Neural progenitor cell (in vitro differentiated cells): ENCODE data around the gene CLCN6.

Experiments
- CTCF ChIP-seq: fragments of 200-600 bp; sonication (generic); IDR thresholded peaks from 2 replicates; pipeline ENCODE4 v1.5.1; 2017; ENCODE audit warnings: antibody characterized with exemption, mild to moderate bottlenecking
- EZH2 ChIP-seq: fragments of 200-600 bp; sonication (generic); IDR thresholded peaks from 2 replicates; pipeline ENCODE4 v1.6.1; 2017; ENCODE audit warnings: antibody characterized with exemption, mild to moderate bottlenecking, moderate library complexity

GRCh38 chr1:11757047-11757446 lies 48.9 kb upstream of the CLCN6 start:
- TF ChIP-seq CTCF, result no peak
- no peak for TF ChIP-seq EZH2
